K562 (cell line): Measurements from ENCODE around the gene SLC37A4. TPM values are rescaled to one million over a fixed set of nuclear protein-coding genes. Genes with fewer than 3 reads are reported as not detected.

Experiments
- ATAC-seq: fragments of 200-7000 bp; cut with Tn5 transposase; 3 replicates; pipeline ENCODE4 v1.9.1; 2020; ENCODE audit warnings: moderate library complexity
- BruUV-seq: library from RNA; stranded (reverse); fragments of 400-500 nt; replicated peaks from 2 replicates; lab custom pipeline; 2021; lab: Mats Ljungman, UMichigan
- CTCF ChIA-PET: fragments of 300-600 bp; formaldehyde crosslinking; extraction: SDS; loops from one replicate; lab custom pipeline; 2021; ENCODE audit warnings: low intra/inter-chr PET ratio; lab: Yijun Ruan, JAX
- POLR2A ChIA-PET: fragments of 300-600, 350-650 bp; sonication (Branson Sonifier 250); formaldehyde crosslinking; extraction: SDS; loops from one replicate; lab custom pipeline; 2021; ENCODE audit warnings: antibody characterized with exemption, inconsistent platforms; lab: Yijun Ruan, JAX
- DNase-seq, 4 experiments: peaks; one replicate each; pipeline versions ENCODE4 v3.0.0 to v3.0.0-alpha.2; 2011 to 2018; ENCODE audit warnings: low spot score in 3 of 4, mixed read lengths in 3 of 4; ENCODE audit errors: extremely low read depth in 1 of 4
- FAIRE-seq: peaks from 2 replicates; lab custom pipeline; 2011; peaks lifted over from hg19 to GRCh38; lab: Jason Lieb, UNC
- H2AFZ ChIP-seq: 2 replicates; pipeline ENCODE4 v1.6.0; 2011; ENCODE audit warnings: low read depth, low read length, control low read depth, inconsistent platforms
- H3K27ac ChIP-seq: fragments of 200-600 bp; 3 replicates; pipeline ENCODE4 v1.8.0; 2011; ENCODE audit warnings: low read depth, mild to moderate bottlenecking, control low read depth, inconsistent platforms, low read length, moderate library complexity, mixed read lengths; ENCODE audit errors: extremely low read depth
- H3K27me3 ChIP-seq, 2 experiments: fragments of 300-600 bp in 1 of 2; 2 replicates in 1 of 2; 3 replicates in 1 of 2; pipeline versions ENCODE4 v1.6.0 to v1.8.0; 2011; ENCODE audit warnings: inconsistent platforms in 2 of 2, low read length in 2 of 2, mild to moderate bottlenecking in 1 of 2, mixed read lengths in 1 of 2, moderate library complexity in 1 of 2; ENCODE audit not compliant: control insufficient read depth in 2 of 2, insufficient read depth in 2 of 2
- H3K36me3 ChIP-seq: fragments of 300-600 bp; 3 replicates; pipeline ENCODE4 v1.8.0; 2011; ENCODE audit warnings: mild to moderate bottlenecking, low read length, inconsistent platforms; ENCODE audit not compliant: control insufficient read depth, insufficient read depth
- H3K4me1 ChIP-seq, 2 experiments: fragments of 200-600 bp in 1 of 2; replicated peaks in 1 of 2; 2 replicates in 1 of 2; 3 replicates in 1 of 2; pipeline versions ENCODE4 v1.5.1 to v1.8.0; 2011; ENCODE audit warnings: inconsistent platforms in 2 of 2, low read length in 2 of 2, mild to moderate bottlenecking in 1 of 2, mixed read lengths in 1 of 2, moderate library complexity in 1 of 2; ENCODE audit not compliant: control insufficient read depth in 2 of 2, insufficient read depth in 2 of 2
- H3K4me2 ChIP-seq: 2 replicates; pipeline ENCODE4 v1.6.1; 2011; ENCODE audit warnings: low read length, control low read depth, inconsistent platforms, mixed read lengths; ENCODE audit not compliant: insufficient read depth
- H3K4me3 ChIP-seq: fragments of 200-600 bp; sonication (generic), shearing (Covaris generic); 2 replicates; pipeline ENCODE4 v1.5.1; 2016; ENCODE audit warnings: control low read depth, inconsistent platforms
- H3K79me2 ChIP-seq: fragments of 200-600 bp; 3 replicates; pipeline ENCODE4 v1.8.0; 2011; ENCODE audit warnings: low read length, inconsistent platforms; ENCODE audit not compliant: control insufficient read depth, insufficient read depth
- H3K9ac ChIP-seq, 2 experiments: 2 replicates each; pipeline versions ENCODE4 v1.6.0 to v1.6.1; 2011; ENCODE audit warnings: low read depth in 2 of 2, low read length in 2 of 2, control low read depth in 1 of 2, inconsistent platforms in 1 of 2, mild to moderate bottlenecking in 1 of 2, mixed read lengths in 1 of 2; ENCODE audit not compliant: insufficient read depth in 1 of 2
- H3K9me1 ChIP-seq: one replicate; pipeline ENCODE4 v1.6.0; 2011; ENCODE audit warnings: inconsistent platforms, mild to moderate bottlenecking, low read length, moderate library complexity; ENCODE audit not compliant: control insufficient read depth, insufficient read depth
- H3K9me3 ChIP-seq: replicated peaks from 2 replicates; pipeline ENCODE4 v1.5.1; 2011; ENCODE audit warnings: low read depth, low read length, inconsistent platforms; ENCODE audit not compliant: control insufficient read depth, insufficient read depth
- H4K20me1 ChIP-seq: replicated peaks from 2 replicates; pipeline ENCODE4 v1.6.1; 2011; ENCODE audit warnings: low read length, inconsistent platforms, mixed read lengths; ENCODE audit not compliant: control insufficient read depth, insufficient read depth
- GTF2F1 ChIP-seq: IDR thresholded peaks from 2 replicates; pipeline ENCODE4 v1.6.1; 2011; ENCODE audit warnings: low read depth, low read length, improper control_type of control experiment
- MTA2 ChIP-seq: fragments of 450-650 bp; IDR thresholded peaks from 2 replicates; pipeline ENCODE4 v1.6.1; 2016; ENCODE audit warnings: low read depth
- SETDB1 ChIP-seq: IDR thresholded peaks from one replicate; pipeline ENCODE4 v1.6.1; 2012; ENCODE audit warnings: low read length, control low read depth, inconsistent platforms
- SPI1 ChIP-seq: IDR thresholded peaks from 2 replicates; pipeline ENCODE4 v1.6.1; 2011; ENCODE audit warnings: low read depth, low read length, control low read depth, borderline replicate concordance
- WGBS: fragments of 100-300 bp; shearing (Covaris generic); methylation state at CpG from one replicate; pipeline ENCODE4 v1.1.6; 2016; ENCODE audit warnings: low coverage, mixed read lengths; ENCODE audit not compliant: insufficient coverage; ENCODE audit errors: missing lambda C conversion rate; 5-methylcytosine and 5-hydroxymethylcytosine counted together
- in situ Hi-C: fragments of 300-500 bp; cut with MboI; formaldehyde crosslinking; loops from 4 replicates; pipeline ENCODE4 v1.15.0; 2018; ENCODE audit warnings: inconsistent platforms, mixed read lengths
- intact Hi-C: fragments of 100-400 bp; cut with micrococcal nuclease; formaldehyde crosslinking; loops from 2 replicates; pipeline ENCODE4 v1.14.2; 2022
- polyA plus RNA-seq, 8 experiments: library from polyadenylated mRNA; depleted of rRNA in 4 of 8; stranded (reverse) in 5 of 8; unstranded in 3 of 8; fragments of >200 nt; fragmentation: Nextera tagmentation in 2 of 8; fragmentation: Illumina TruSeq in 1 of 8; extraction: Ambion mirVana in 2 of 8; extraction: Trizol in 1 of 8; gene quantifications; 2 replicates each; pipeline versions ENCODE4 v1.2.1 to v1.2.3, GENCODE V29; 2011 to 2014; ENCODE audit warnings: inconsistent platforms in 1 of 8, missing spikeins in 1 of 8
- total RNA-seq, 7 experiments: library from RNA; depleted of rRNA in 6 of 7; stranded (reverse); fragments of >200 nt in 6 of 7; fragmentation: Illumina TruSeq in 2 of 7; extraction: Trizol in 2 of 7; gene quantifications; 2 replicates each; pipeline versions ENCODE4 v1.2.1 to v1.2.3, GENCODE V29; 2011 to 2021; ENCODE audit warnings: low replicate concordance in 1 of 7
- TF ChIP-seq, protein P1 (sequence below): fragments of 250-450 bp; sonication (Bioruptor Pico); IDR thresholded peaks from 2 replicates; pipeline ENCODE4 v1.5.0; 2021
- TF ChIP-seq, protein P2 (sequence below): fragments of 450-650 bp; IDR thresholded peaks from 2 replicates; pipeline ENCODE4 v1.6.1; 2017; ENCODE audit warnings: mild to moderate bottlenecking, moderate library complexity

SLC37A4 gene
- total and polyA plus RNA-seq, 9 of the 15 experiments (the other 6 are each of a cell fraction or from before 2014, with no cell fraction given), result 24.7 to 73.9 (median 40.7) TPM

DNA sequence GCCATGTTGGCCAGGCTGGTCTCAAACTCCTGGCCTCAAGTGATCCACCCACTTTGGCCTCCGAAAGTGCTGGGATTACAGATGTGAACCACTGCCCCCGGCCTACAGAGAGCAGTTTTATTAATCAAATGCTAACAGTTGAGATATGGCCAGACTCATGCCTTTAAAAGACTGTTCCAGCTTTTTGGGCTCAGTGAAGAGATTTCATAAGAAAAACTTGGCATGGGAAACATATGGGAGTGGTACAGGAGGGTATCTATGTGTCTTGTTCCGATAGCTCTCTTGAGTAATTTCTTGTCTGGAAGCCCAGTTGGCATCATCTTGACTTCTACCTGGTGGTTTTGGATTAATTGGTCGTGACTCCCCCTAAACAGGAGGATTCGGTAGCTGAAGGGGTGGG, 8.2 kb upstream of the SLC37A4 start:
- no peaks in the 10 kb centered on the region for H4K20me1 ChIP-seq
- no peaks in the 10 kb centered on the region for H3K79me2 ChIP-seq
- DNase-seq (no peak), FAIRE-seq (no peak), ATAC-seq (no peak)
- no TSS peak for BruUV-seq
- ChIA-PET POLR2A (interaction anchor here (0.8 to 2.0 kb wide), 2 partner anchors 12 to 16 kb away, joined by 3 to 12 read pairs; no protein-coding TSS in a partner anchor), CTCF (no interaction called here)
- H2AFZ ChIP-seq, result peak overlapping the region; percentile 88; the same call in 1 of the 2 replicates
- no peak overlapping the region for H3K4me3 ChIP-seq
- no peaks in the 10 kb centered on the region for H3K27me3 ChIP-seq
- peaks cover 6% of the 10 kb centered on the region in 2 experiments; a peak in 3 of 5 replicates for H3K4me1 ChIP-seq
- in situ Hi-C loops (no loop called here), intact Hi-C loops (no loop called here)
- H3K27ac ChIP-seq, result no peak overlapping the region
- H3K36me3 ChIP-seq, result no peaks in the 10 kb centered on the region
- no peaks in the 10 kb centered on the region for H3K9me1 ChIP-seq
- no peak overlapping the region for H3K9ac ChIP-seq
- WGBS, result 72% methylated on average over 5 of the region's 5 CpGs
- no peaks in the 10 kb centered on the region for H3K9me3 ChIP-seq
- no peak overlapping the region for H3K4me2 ChIP-seq
- TF ChIP-seq, protein P1, sequence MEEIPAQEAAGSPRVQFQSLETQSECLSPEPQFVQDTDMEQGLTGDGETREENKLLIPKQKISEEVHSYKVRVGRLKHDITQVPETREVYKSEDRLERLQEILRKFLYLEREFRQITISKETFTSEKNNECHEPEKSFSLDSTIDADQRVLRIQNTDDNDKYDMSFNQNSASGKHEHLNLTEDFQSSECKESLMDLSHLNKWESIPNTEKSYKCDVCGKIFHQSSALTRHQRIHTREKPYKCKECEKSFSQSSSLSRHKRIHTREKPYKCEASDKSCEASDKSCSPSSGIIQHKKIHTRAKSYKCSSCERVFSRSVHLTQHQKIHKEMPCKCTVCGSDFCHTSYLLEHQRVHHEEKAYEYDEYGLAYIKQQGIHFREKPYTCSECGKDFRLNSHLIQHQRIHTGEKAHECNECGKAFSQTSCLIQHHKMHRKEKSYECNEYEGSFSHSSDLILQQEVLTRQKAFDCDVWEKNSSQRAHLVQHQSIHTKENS (CRISPR knock-in tag), result no peak
- TF ChIP-seq, protein P2, sequence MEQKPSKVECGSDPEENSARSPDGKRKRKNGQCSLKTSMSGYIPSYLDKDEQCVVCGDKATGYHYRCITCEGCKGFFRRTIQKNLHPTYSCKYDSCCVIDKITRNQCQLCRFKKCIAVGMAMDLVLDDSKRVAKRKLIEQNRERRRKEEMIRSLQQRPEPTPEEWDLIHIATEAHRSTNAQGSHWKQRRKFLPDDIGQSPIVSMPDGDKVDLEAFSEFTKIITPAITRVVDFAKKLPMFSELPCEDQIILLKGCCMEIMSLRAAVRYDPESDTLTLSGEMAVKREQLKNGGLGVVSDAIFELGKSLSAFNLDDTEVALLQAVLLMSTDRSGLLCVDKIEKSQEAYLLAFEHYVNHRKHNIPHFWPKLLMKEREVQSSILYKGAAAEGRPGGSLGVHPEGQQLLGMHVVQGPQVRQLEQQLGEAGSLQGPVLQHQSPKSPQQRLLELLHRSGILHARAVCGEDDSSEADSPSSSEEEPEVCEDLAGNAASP, result no peak
- no peak for TF ChIP-seq SPI1
- no peak for TF ChIP-seq SETDB1
- TF ChIP-seq GTF2F1, result no peak
- no peak for TF ChIP-seq MTA2
- TF ChIP-seq, all 486 proteins: peak for 0
